Parathyroid adenoma (tissue), 2 donors: ENCODE measurements around the gene POU2F1.
"Not testable (repeated sequence)": the region's sequence is repeated elsewhere in the genome, so short reads cannot be mapped to it uniquely, and the experiment has no call there.

Experiments
- H2AFZ ChIP-seq: fragments of 300-600 bp; sonication (generic); one replicate; pipeline ENCODE4 v1.7.0; 2017; ENCODE audit warnings: antibody characterized with exemption, mild to moderate bottlenecking
- H3K27ac ChIP-seq: fragments of 300-600 bp; sonication (generic); one replicate; pipeline ENCODE4 v1.7.0; 2017
- H3K27me3 ChIP-seq: fragments of 300-600 bp; sonication (generic); one replicate; pipeline ENCODE4 v1.7.0; 2017; ENCODE audit warnings: low read length; ENCODE audit not compliant: control insufficient read depth, insufficient read depth
- H3K36me3 ChIP-seq: fragments of 300-600 bp; sonication (generic); one replicate; pipeline ENCODE4 v1.7.0; 2017; ENCODE audit warnings: low read length; ENCODE audit not compliant: control insufficient read depth, insufficient read depth
- H3K4me1 ChIP-seq: fragments of 300-600 bp; sonication (generic); one replicate; pipeline ENCODE4 v1.7.0; 2017; ENCODE audit warnings: control low read depth
- H3K4me2 ChIP-seq: fragments of 300-600 bp; sonication (generic); one replicate; pipeline ENCODE4 v1.7.0; 2017; ENCODE audit warnings: low read length
- H3K4me3 ChIP-seq: fragments of 300-600 bp; sonication (generic); one replicate; pipeline ENCODE4 v1.7.0; 2017; ENCODE audit warnings: low read depth, low read length
- H3K79me2 ChIP-seq: fragments of 300-600 bp; sonication (generic); one replicate; pipeline ENCODE4 v1.7.0; 2017; ENCODE audit warnings: control low read depth
- H3K9ac ChIP-seq: fragments of 300-600 bp; sonication (generic); one replicate; pipeline ENCODE4 v1.7.0; 2017; ENCODE audit warnings: mild to moderate bottlenecking
- H3K9me3 ChIP-seq: fragments of 300-600 bp; sonication (generic); one replicate; pipeline ENCODE4 v1.7.0; 2017; ENCODE audit warnings: low read length; ENCODE audit not compliant: control insufficient read depth
- CTCF ChIP-seq: fragments of 300-600 bp; sonication (generic); IDR thresholded peaks from one replicate; pipeline ENCODE4 v1.7.0; 2017; ENCODE audit warnings: antibody characterized with exemption, mild to moderate bottlenecking
- donor health status: primary hyperparathyroidism.

POU2F1 gene

GRCh38 chr1:167200272-167200671, 20.4 kb upstream of the POU2F1 start:
- Histone ChIP-seq H3K9me3 (no peaks in the 10 kb centered on the region), H3K4me1 (no peaks in the 10 kb centered on the region), H3K4me3 (no peak overlapping the region), H3K4me2 (no peak overlapping the region), H3K36me3 (no peaks in the 10 kb centered on the region), H3K9ac (no peak overlapping the region), H3K27me3 (no peaks in the 10 kb centered on the region), H2AFZ (no peak overlapping the region), H3K27ac (no peak overlapping the region), H3K79me2 (no peaks in the 10 kb centered on the region)
- no peak for TF ChIP-seq CTCF

GRCh38 chr1:167200749-167201148, 19.9 kb upstream of the POU2F1 start:
- H3K4me2 ChIP-seq: no peak overlapping the region
- H3K79me2 ChIP-seq: no peaks in the 10 kb centered on the region
- no peaks in the 10 kb centered on the region for H3K9me3 ChIP-seq
- H3K4me1 ChIP-seq: no peaks in the 10 kb centered on the region
- no peak overlapping the region for H3K27ac ChIP-seq
- H3K4me3 ChIP-seq: no peak overlapping the region
- no peaks in the 10 kb centered on the region for H3K27me3 ChIP-seq
- TF ChIP-seq CTCF: no peak
- H3K36me3 ChIP-seq: no peaks in the 10 kb centered on the region
- H2AFZ ChIP-seq: no peak overlapping the region
- H3K9ac ChIP-seq: no peak overlapping the region

GRCh38 chr1:167202049-167202448, 18.6 kb upstream of the POU2F1 start:
- Histone ChIP-seq H3K4me1 (no peaks in the 10 kb centered on the region), H3K27me3 (no peaks in the 10 kb centered on the region), H3K4me2 (no peak overlapping the region), H3K36me3 (no peaks in the 10 kb centered on the region), H3K9ac (no peak overlapping the region), H3K4me3 (no peak overlapping the region), H3K27ac (no peak overlapping the region), H2AFZ (no peak overlapping the region), H3K9me3 (no peaks in the 10 kb centered on the region), H3K79me2 (no peaks in the 10 kb centered on the region)
- TF ChIP-seq CTCF: no peak

- not testable (repeated sequence) for H3K36me3 ChIP-seq, H3K4me3 ChIP-seq, H3K9me3 ChIP-seq, H3K27me3 ChIP-seq, H3K4me1 ChIP-seq, H3K4me2 ChIP-seq, H2AFZ ChIP-seq, H3K27ac ChIP-seq, H3K9ac ChIP-seq, H3K79me2 ChIP-seq
Measured at GRCh38 chr1:167205306-167206050, 15.2 kb upstream of the POU2F1 start.

GRCh38 chr1:167206166-167206835, 14.4 kb upstream of the POU2F1 start:
- TF ChIP-seq CTCF: no peak
- H3K27ac ChIP-seq: no peak overlapping the region
- H3K36me3 ChIP-seq: no peaks in the 10 kb centered on the region

More at GRCh38 chr1:167206166-167206835, 14.4 kb upstream of the POU2F1 start:
- Histone ChIP-seq H3K4me2 (no peak overlapping the region), H3K79me2 (no peaks in the 10 kb centered on the region), H3K9me3 (no peaks in the 10 kb centered on the region), H3K9ac (no peak overlapping the region), H3K4me1 (no peaks in the 10 kb centered on the region), H3K4me3 (no peak overlapping the region), H3K27me3 (no peaks in the 10 kb centered on the region), H2AFZ (no peak overlapping the region)
